C4-2B (cell line): Measurements from ENCODE around the gene TUB.

Experiments
- CTCF ChIP-seq: fragments of 450-650 bp; conservative IDR thresholded peaks from 2 replicates; pipeline ENCODE4 v1.5.1; 2017; ENCODE audit warnings: mild to moderate bottlenecking
- ZFX ChIP-seq: fragments of 450-650 bp; IDR thresholded peaks from 2 replicates; pipeline ENCODE4 v1.6.1; 2017

- no peak for TF ChIP-seq CTCF
- no peak for TF ChIP-seq ZFX
Observed at GRCh38 chr11:8109675-8110074, 28.7 kb downstream of the TUB start.
